ENCODE results near the gene SLC25A36. TPM values are rescaled to one million over a fixed set of nuclear protein-coding genes. Genes with fewer than 3 reads are reported as not detected.

Gene SLC25A36
- total RNA-seq, 1 experiment from 2014 or later = 34.2 TPM

GRCh38 chr3:141019244-141019643 lies 77.6 kb downstream of the SLC25A36 start:
- H3K27ac ChIP-seq = no peak overlapping the region
- no peaks in the 10 kb centered on the region for H3K9me3 ChIP-seq (replicated peaks)
- no peaks in the 10 kb centered on the region for H3K27me3 ChIP-seq (replicated peaks)
- no peaks in the 10 kb centered on the region for H3K4me1 ChIP-seq (replicated peaks)
- no peak overlapping the region for H3K4me3 ChIP-seq
- no peaks in the 10 kb centered on the region for H3K36me3 ChIP-seq
- no peak for DNase-seq (ENCODE audit: low read depth in 1 of 2, low spot score in 2 of 2)

- no peaks in the 10 kb centered on the region for H3K9me3 ChIP-seq (replicated peaks)
- no peak for DNase-seq (ENCODE audit: low read depth in 1 of 2, low spot score in 2 of 2)
- no peak overlapping the region for H3K27ac ChIP-seq
- no peaks in the 10 kb centered on the region for H3K4me1 ChIP-seq (replicated peaks)
- H3K27me3 ChIP-seq (replicated peaks) = no peaks in the 10 kb centered on the region
- H3K36me3 ChIP-seq = no peaks in the 10 kb centered on the region
- no peak overlapping the region for H3K4me3 ChIP-seq
Observed at GRCh38 chr3:141020143-141020830, 78.7 kb downstream of the SLC25A36 start.

GRCh38 chr3:141021261-141021660 lies 79.6 kb downstream of the SLC25A36 start:
- Histone ChIP-seq H3K4me1 (replicated peaks) (no peaks in the 10 kb centered on the region), H3K9me3 (replicated peaks) (no peaks in the 10 kb centered on the region), H3K36me3 (no peaks in the 10 kb centered on the region), H3K4me3 (no peak overlapping the region), H3K27me3 (replicated peaks) (no peaks in the 10 kb centered on the region), H3K27ac (no peak overlapping the region)
- DNase-seq (ENCODE audit: low read depth in 1 of 2, low spot score in 2 of 2) = no peak

Other genes with a start within 250 kb of the SLC25A36 start
- 0.05 TPM in 1 of 2 replicates, not detected in the other for gene SPSB4, start 109.5 kb downstream of the SLC25A36 start, total RNA-seq (2014; rRNA removed; shearing (Covaris generic))

Data from SJSA1 (cell line).